IMR-90 (cell line): ENCODE results near the gene KRTAP10-1. TPM values are rescaled to one million over a fixed set of nuclear protein-coding genes. Genes with fewer than 3 reads are reported as not detected.

ENCODE experiments used
- ATAC-seq: fragments of 200-7000 bp; cut with Tn5 transposase; 2 replicates; pipeline ENCODE4 v1.9.1; 2020; ENCODE audit warnings: low read depth, mild to moderate bottlenecking, moderate library complexity
- BruUV-seq: library from RNA; stranded (reverse); fragments of 400-500 nt; replicated peaks from 2 replicates; lab custom pipeline; 2021; lab: Mats Ljungman, UMichigan
- CTCF ChIA-PET: fragments of 300-600 bp; formaldehyde crosslinking; extraction: SDS; loops from one replicate; lab custom pipeline; 2021; ENCODE audit warnings: antibody characterized with exemption; lab: Yijun Ruan, JAX
- POLR2A ChIA-PET: fragments of 300-600 bp; sonication (Branson Sonifier 250); formaldehyde crosslinking; loops from one replicate; lab custom pipeline; 2022; ENCODE audit warnings: antibody characterized with exemption; ENCODE audit not compliant: unreplicated experiment; lab: Charles Lee
- DNase-seq: peaks from one replicate; pipeline ENCODE4 v3.0.0; 2013
- H2AFZ ChIP-seq: replicated peaks from 2 replicates; pipeline ENCODE3; 2013; ENCODE audit warnings: low read length, mild to moderate bottlenecking; ENCODE audit not compliant: poor library complexity
- H2AK5ac ChIP-seq: 2 replicates; pipeline ENCODE4 v1.6.1; 2013; ENCODE audit warnings: low read depth, low read length, inconsistent platforms
- H2AK9ac ChIP-seq: replicated peaks from 2 replicates; pipeline ENCODE3; 2013; ENCODE audit warnings: mild to moderate bottlenecking, low read depth, low read length, moderate library complexity; ENCODE audit not compliant: poor library complexity
- H2BK120ac ChIP-seq: 2 replicates; pipeline ENCODE4 v1.6.1; 2013; ENCODE audit warnings: low read depth, low read length, inconsistent platforms
- H2BK15ac ChIP-seq: 3 replicates; pipeline ENCODE4 v1.6.1; 2013; ENCODE audit warnings: low read depth, low read length, inconsistent platforms
- H2BK20ac ChIP-seq: 2 replicates; pipeline ENCODE4 v1.6.1; 2013; ENCODE audit warnings: low read depth, mild to moderate bottlenecking, inconsistent platforms, low read length, moderate library complexity
- H2BK5ac ChIP-seq: 2 replicates; pipeline ENCODE4 v1.6.1; 2013; ENCODE audit warnings: mild to moderate bottlenecking, low read depth, low read length, inconsistent platforms; ENCODE audit not compliant: poor library complexity, severe bottlenecking
- H3K14ac ChIP-seq: replicated peaks from 2 replicates; pipeline ENCODE4 v1.6.1; 2013; ENCODE audit warnings: low read depth, low read length, inconsistent platforms
- H3K18ac ChIP-seq: 2 replicates; pipeline ENCODE4 v1.6.1; 2013; ENCODE audit warnings: low read depth, low read length, control low read depth
- H3K23ac ChIP-seq: 2 replicates; pipeline ENCODE4 v1.6.1; 2013; ENCODE audit warnings: low read depth, low read length, inconsistent platforms
- H3K27ac ChIP-seq: 2 replicates; pipeline ENCODE4 v1.5.1; 2013; ENCODE audit warnings: mild to moderate bottlenecking, control low read depth, low read length; ENCODE audit not compliant: insufficient read depth
- H3K27me3 ChIP-seq: 2 replicates; pipeline ENCODE4 v1.6.1; 2013; ENCODE audit warnings: low read length; ENCODE audit not compliant: control insufficient read depth, insufficient read depth
- H3K36me3 ChIP-seq: 2 replicates; pipeline ENCODE4 v1.6.1; 2013; ENCODE audit warnings: low read length, mixed read lengths; ENCODE audit not compliant: control insufficient read depth, insufficient read depth
- H3K4ac ChIP-seq: 2 replicates; pipeline ENCODE4 v1.6.1; 2013; ENCODE audit warnings: low read depth, low read length, inconsistent platforms
- H3K4me1 ChIP-seq: 2 replicates; pipeline ENCODE4 v1.6.1; 2013; ENCODE audit warnings: low read length, mixed read lengths; ENCODE audit not compliant: control insufficient read depth, insufficient read depth
- H3K4me2 ChIP-seq: 2 replicates; pipeline ENCODE4 v1.6.1; 2013; ENCODE audit warnings: low read depth, mild to moderate bottlenecking, control low read depth, low read length, moderate library complexity
- H3K4me3 ChIP-seq: 2 replicates; pipeline ENCODE4 v1.5.1; 2013; ENCODE audit warnings: low read depth, mild to moderate bottlenecking, control low read depth, low read length, moderate library complexity; ENCODE audit not compliant: insufficient read depth
- H3K56ac ChIP-seq: 2 replicates; pipeline ENCODE4 v1.6.1; 2013; ENCODE audit warnings: low read length, inconsistent platforms; ENCODE audit not compliant: insufficient read depth; ENCODE audit errors: extremely low read depth
- H3K79me1 ChIP-seq, 2 experiments: 2 replicates each; pipeline ENCODE4 v1.6.1; 2013; ENCODE audit warnings: low read length in 2 of 2, inconsistent platforms in 1 of 2, low read depth in 1 of 2
- H3K9ac ChIP-seq: 2 replicates; pipeline ENCODE4 v1.6.1; 2013; ENCODE audit warnings: low read depth, low read length, control low read depth
- H3K9me1 ChIP-seq: 2 replicates; pipeline ENCODE4 v1.6.1; 2013; ENCODE audit warnings: low read length, inconsistent platforms; ENCODE audit not compliant: insufficient read depth
- H3K9me3 ChIP-seq: 2 replicates; pipeline ENCODE4 v1.6.1; 2013; ENCODE audit warnings: low read length; ENCODE audit not compliant: control insufficient read depth, insufficient read depth
- H4K20me1 ChIP-seq: 2 replicates; pipeline ENCODE4 v1.6.1; 2013; ENCODE audit warnings: low read length, inconsistent platforms; ENCODE audit not compliant: insufficient read depth
- H4K5ac ChIP-seq: 2 replicates; pipeline ENCODE4 v1.6.1; 2013; ENCODE audit warnings: mild to moderate bottlenecking, low read depth, low read length, control low read depth
- H4K8ac ChIP-seq, 2 experiments: 2 replicates each; pipeline ENCODE4 v1.6.1; 2013; ENCODE audit warnings: low read depth in 2 of 2, low read length in 2 of 2, control low read depth in 1 of 2, inconsistent platforms in 1 of 2
- H4K91ac ChIP-seq: 2 replicates; pipeline ENCODE4 v1.6.1; 2013; ENCODE audit warnings: low read depth, low read length, inconsistent platforms; ENCODE audit not compliant: insufficient read depth
- RAD21 ChIP-seq: IDR thresholded peaks from 2 replicates; pipeline ENCODE4 v1.6.1; 2012; ENCODE audit warnings: low read length, improper control_type of control experiment
- WGBS, 2 experiments: methylation state at CpG; one replicate each; pipeline versions ENCODE4 v1.1.5 to v1.1.7; 2013; ENCODE audit warnings: missing lambda C conversion rate in 2 of 2; ENCODE audit not compliant: insufficient read length in 1 of 2; ENCODE audit errors: extremely low coverage in 2 of 2; 5-methylcytosine and 5-hydroxymethylcytosine counted together
- dilution Hi-C: fragments of 300-500 bp; cut with HindIII; formaldehyde crosslinking; loops from one replicate; pipeline ENCODE4 v1.14.3; 2018; ENCODE audit warnings: low sequenced_read_pairs; ENCODE audit not compliant: unreplicated experiment
- in situ Hi-C: fragments of 300-500 bp; cut with MboI; formaldehyde crosslinking; loops from 3 replicates; pipeline ENCODE4 v1.14.3; 2019; ENCODE audit warnings: low sequenced_read_pairs, inconsistent platforms, mixed read lengths
- intact Hi-C: fragments of 100-400 bp; cut with micrococcal nuclease; formaldehyde crosslinking; loops from 2 replicates; pipeline ENCODE4 v1.10.0; 2022
- polyA plus RNA-seq, 3 experiments: library from polyadenylated mRNA; depleted of rRNA; stranded (reverse); fragments of >200 nt; gene quantifications; 2 replicates each; pipeline ENCODE4 v1.2.3, GENCODE V29; 2012; ENCODE audit warnings: low replicate concordance in 1 of 3
- total RNA-seq: library from RNA; depleted of rRNA; stranded (reverse); fragments of >200 nt; gene quantifications from 2 replicates; pipeline ENCODE4 v1.2.3, GENCODE V29; 2012
- TF ChIP-seq, protein P1 (sequence below): fragments of 150-350 bp; IDR thresholded peaks from 2 replicates; pipeline ENCODE4 v1.6.1; 2016; ENCODE audit warnings: low read depth, mild to moderate bottlenecking, low read length, moderate library complexity, borderline replicate concordance
- TF ChIP-seq, protein P2 (sequence below): conservative IDR thresholded peaks from 2 replicates; pipeline ENCODE4 v1.5.1; 2012; ENCODE audit warnings: mild to moderate bottlenecking, low read depth, low read length, improper control_type of control experiment

KRTAP10-1 gene
- total and polyA plus RNA-seq, 2 of the 4 experiments (the other 2 are of a cell fraction): not detected

DNA sequence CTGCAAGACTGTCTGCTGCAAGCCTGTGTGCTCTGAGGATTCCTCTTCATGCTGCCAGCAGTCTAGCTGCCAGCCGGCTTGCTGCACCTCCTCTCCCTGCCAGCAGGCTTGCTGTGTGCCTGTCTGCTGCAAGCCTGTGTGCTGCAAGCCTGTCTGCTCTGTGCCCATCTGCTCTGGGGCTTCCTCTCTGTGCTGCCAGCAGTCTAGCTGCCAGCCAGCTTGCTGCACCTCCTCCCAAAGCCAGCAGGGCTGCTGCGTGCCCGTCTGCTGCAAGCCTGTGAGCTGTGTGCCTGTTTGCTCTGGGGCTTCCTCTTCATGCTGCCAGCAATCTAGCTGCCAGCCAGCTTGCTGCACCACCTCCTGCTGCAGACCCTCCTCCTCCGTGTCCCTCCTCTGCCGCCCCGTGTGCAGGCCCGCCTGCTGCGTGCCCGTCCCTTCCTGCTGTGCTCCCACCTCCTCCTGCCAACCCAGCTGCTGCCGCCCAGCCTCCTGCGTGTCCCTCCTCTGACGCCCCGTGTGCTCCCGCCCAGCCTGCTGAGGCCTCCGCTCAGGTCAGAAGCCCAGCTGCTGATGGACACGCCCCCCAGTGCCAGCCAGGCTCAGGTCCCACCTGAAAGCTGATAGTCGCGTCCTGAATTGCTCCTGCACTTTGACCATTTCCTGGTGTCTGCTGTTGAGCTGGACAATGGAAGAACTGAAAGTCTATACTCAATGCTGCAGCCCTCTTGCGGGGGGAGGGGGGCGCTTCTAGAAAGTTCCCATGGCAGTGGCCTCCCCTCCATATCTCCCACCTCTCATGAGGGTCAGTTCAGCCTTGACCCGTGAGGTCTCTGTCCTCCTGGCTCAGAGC is 34.7 kb upstream of the KRTAP10-1 start:
- Histone ChIP-seq H3K36me3 (no peaks in the 10 kb centered on the region), H4K8ac (no peak overlapping the region), H3K9ac (no peak overlapping the region), H3K9me1 (no peaks in the 10 kb centered on the region), H3K56ac (no peak overlapping the region), H2BK120ac (no peak overlapping the region), H3K79me1 (no peaks in the 10 kb centered on the region), H3K4me1 (no peaks in the 10 kb centered on the region), H4K91ac (no peak overlapping the region), H4K5ac (no peak overlapping the region), H3K27ac (no peak overlapping the region), H2AFZ (no peak overlapping the region), H3K4me3 (no peak overlapping the region), H3K27me3 (peaks cover 3% of the 10 kb centered on the region; the same call in 1 of the 2 replicates), H3K18ac (no peak overlapping the region), H3K14ac (no peak overlapping the region), H2BK15ac (no peak overlapping the region), H3K4ac (no peak overlapping the region), H3K4me2 (no peak overlapping the region), H2BK5ac (no peak overlapping the region), H2AK9ac (no peak overlapping the region), H2BK20ac (no peak overlapping the region), H4K20me1 (no peaks in the 10 kb centered on the region), H2AK5ac (no peak overlapping the region), H3K23ac (no peak overlapping the region), H3K9me3 (peaks cover 11% of the 10 kb centered on the region)
- 19% methylated on average over 8 of the region's 21 CpGs; no CpG with 5 or more reads in 1 of the 2 experiments for WGBS, 2 experiments
- BruUV-seq: no TSS peak
- TF ChIP-seq, protein P1, sequence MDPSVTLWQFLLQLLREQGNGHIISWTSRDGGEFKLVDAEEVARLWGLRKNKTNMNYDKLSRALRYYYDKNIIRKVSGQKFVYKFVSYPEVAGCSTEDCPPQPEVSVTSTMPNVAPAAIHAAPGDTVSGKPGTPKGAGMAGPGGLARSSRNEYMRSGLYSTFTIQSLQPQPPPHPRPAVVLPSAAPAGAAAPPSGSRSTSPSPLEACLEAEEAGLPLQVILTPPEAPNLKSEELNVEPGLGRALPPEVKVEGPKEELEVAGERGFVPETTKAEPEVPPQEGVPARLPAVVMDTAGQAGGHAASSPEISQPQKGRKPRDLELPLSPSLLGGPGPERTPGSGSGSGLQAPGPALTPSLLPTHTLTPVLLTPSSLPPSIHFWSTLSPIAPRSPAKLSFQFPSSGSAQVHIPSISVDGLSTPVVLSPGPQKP: no peak
- TF ChIP-seq, protein P2, sequence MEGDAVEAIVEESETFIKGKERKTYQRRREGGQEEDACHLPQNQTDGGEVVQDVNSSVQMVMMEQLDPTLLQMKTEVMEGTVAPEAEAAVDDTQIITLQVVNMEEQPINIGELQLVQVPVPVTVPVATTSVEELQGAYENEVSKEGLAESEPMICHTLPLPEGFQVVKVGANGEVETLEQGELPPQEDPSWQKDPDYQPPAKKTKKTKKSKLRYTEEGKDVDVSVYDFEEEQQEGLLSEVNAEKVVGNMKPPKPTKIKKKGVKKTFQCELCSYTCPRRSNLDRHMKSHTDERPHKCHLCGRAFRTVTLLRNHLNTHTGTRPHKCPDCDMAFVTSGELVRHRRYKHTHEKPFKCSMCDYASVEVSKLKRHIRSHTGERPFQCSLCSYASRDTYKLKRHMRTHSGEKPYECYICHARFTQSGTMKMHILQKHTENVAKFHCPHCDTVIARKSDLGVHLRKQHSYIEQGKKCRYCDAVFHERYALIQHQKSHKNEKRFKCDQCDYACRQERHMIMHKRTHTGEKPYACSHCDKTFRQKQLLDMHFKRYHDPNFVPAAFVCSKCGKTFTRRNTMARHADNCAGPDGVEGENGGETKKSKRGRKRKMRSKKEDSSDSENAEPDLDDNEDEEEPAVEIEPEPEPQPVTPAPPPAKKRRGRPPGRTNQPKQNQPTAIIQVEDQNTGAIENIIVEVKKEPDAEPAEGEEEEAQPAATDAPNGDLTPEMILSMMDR: no peak
- no peak for TF ChIP-seq RAD21
- ChIA-PET POLR2A (no interaction called here), CTCF (no interaction called here)
- no peak for ATAC-seq
- in situ Hi-C loops: no loop called here
- intact Hi-C loops: no loop called here
- no peak for DNase-seq
- dilution Hi-C loops: no loop called here
